Fibroblast of lung (primary cell): Measurements from ENCODE around the gene RABGAP1L. TPM values are rescaled to one million over a fixed set of nuclear protein-coding genes. Genes with fewer than 3 reads are reported as not detected.

ENCODE experiments used
- DNase-seq, 2 donors: peaks; one replicate each; pipeline versions ENCODE4 v3.0.0 to v3.0.0-alpha.2; 2010; ENCODE audit warnings: low read depth in 2 of 2
- H2AFZ ChIP-seq: 2 replicates; pipeline ENCODE4 v1.5.1; 2012; ENCODE audit warnings: low read length, control low read depth, inconsistent platforms
- H3K27ac ChIP-seq: 2 replicates; pipeline ENCODE4 v1.5.1; 2011; ENCODE audit warnings: low read length, control low read depth; ENCODE audit not compliant: insufficient read depth
- H3K27me3 ChIP-seq: 2 replicates; pipeline ENCODE4 v1.5.1; 2011; ENCODE audit warnings: mild to moderate bottlenecking, low read length; ENCODE audit not compliant: control insufficient read depth, insufficient read depth
- H3K36me3 ChIP-seq: 2 replicates; pipeline ENCODE4 v1.5.1; 2011; ENCODE audit warnings: low read length; ENCODE audit not compliant: control insufficient read depth, insufficient read depth
- H3K4me1 ChIP-seq: 2 replicates; pipeline ENCODE4 v1.5.1; 2011; ENCODE audit warnings: low read length; ENCODE audit not compliant: control insufficient read depth, insufficient read depth; ENCODE audit errors: extremely low read depth
- H3K4me2 ChIP-seq: 2 replicates; pipeline ENCODE4 v1.5.1; 2011; ENCODE audit warnings: low read length, control low read depth; ENCODE audit not compliant: insufficient read depth; ENCODE audit errors: extremely low read depth
- H3K4me3 ChIP-seq, 4 experiments: fragments of 200-600 bp in 1 of 4; sonication (generic) in 1 of 4; replicated peaks in 1 of 4; 2 replicates each; pipeline ENCODE4 v1.5.1; 2011 to 2016; ENCODE audit warnings: low read length in 4 of 4, low read depth in 3 of 4, mild to moderate bottlenecking in 3 of 4, control low read depth in 2 of 4, inconsistent platforms in 1 of 4, mixed read lengths in 1 of 4; ENCODE audit not compliant: insufficient read depth in 1 of 4; ENCODE audit errors: control extremely low read depth in 1 of 4
- H3K79me2 ChIP-seq: 2 replicates; pipeline ENCODE4 v1.5.1; 2012; ENCODE audit warnings: mild to moderate bottlenecking, low read length, inconsistent platforms; ENCODE audit not compliant: control insufficient read depth, insufficient read depth
- H3K9ac ChIP-seq: 2 replicates; pipeline ENCODE4 v1.5.1; 2011; ENCODE audit warnings: mild to moderate bottlenecking, low read length, control low read depth; ENCODE audit not compliant: insufficient read depth
- H3K9me3 ChIP-seq: 2 replicates; pipeline ENCODE4 v1.5.1; 2012; ENCODE audit warnings: low read depth, low read length; ENCODE audit not compliant: control insufficient read depth, insufficient read depth
- H4K20me1 ChIP-seq: 2 replicates; pipeline ENCODE4 v1.5.1; 2011; ENCODE audit warnings: low read length; ENCODE audit not compliant: control insufficient read depth, insufficient read depth; ENCODE audit errors: extremely low read depth
- EZH2 ChIP-seq: IDR thresholded peaks from 2 replicates; pipeline ENCODE4 v1.5.1; 2012; ENCODE audit warnings: low read length, control low read depth, mild to moderate bottlenecking; ENCODE audit errors: missing control alignments
- polyA plus RNA-seq, 2 donors: library from polyadenylated mRNA; depleted of rRNA in 1 of 2; stranded (reverse) in 1 of 2; unstranded in 1 of 2; fragments of >200 nt; gene quantifications; 2 replicates each; pipeline ENCODE4 v1.2.1, GENCODE V29; 2011 to 2012; ENCODE audit warnings: missing spikeins in 1 of 2
- total RNA-seq: library from RNA; depleted of rRNA; stranded (reverse); fragments of >200 nt; gene quantifications from 2 replicates; pipeline ENCODE4 v1.2.1, GENCODE V29; 2014
- TF ChIP-seq, protein P1 (sequence below), 2 donors: IDR thresholded peaks in 1 of 2; conservative IDR thresholded peaks in 1 of 2; 1 replicate in 1 of 2; 2 replicates in 1 of 2; pipeline ENCODE4 v1.5.1; 2011 to 2012; ENCODE audit warnings: low read length in 2 of 2, control low read depth in 1 of 2, inconsistent platforms in 1 of 2, low read depth in 1 of 2, mild to moderate bottlenecking in 1 of 2

RABGAP1L gene
- total and polyA plus RNA-seq, 2 donors (not counting 1 experiment from before 2014, with no cell fraction given), result 33.8 to 36.5 TPM

DNA sequence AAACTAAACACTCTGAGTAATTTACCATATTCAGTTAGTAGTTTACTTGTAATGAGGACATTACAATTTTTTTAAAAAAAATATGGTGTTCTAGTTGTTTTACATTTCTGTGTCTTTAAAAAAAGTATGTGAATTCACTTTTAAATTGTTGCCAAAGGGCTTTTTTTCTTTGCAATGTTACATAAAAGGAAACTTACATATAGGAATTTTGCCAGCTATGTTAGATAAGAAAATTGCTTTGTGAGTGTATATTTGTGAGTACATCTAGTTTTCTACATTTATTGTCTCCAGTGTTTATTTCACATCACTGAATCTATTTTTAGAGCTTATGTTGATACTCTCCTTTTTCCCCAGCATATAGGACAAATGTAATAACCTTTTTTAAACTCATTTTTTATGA is 495.2 kb downstream of the RABGAP1L start:
- no peaks in the 10 kb centered on the region for H3K36me3 ChIP-seq
- H3K4me1 ChIP-seq, result no peaks in the 10 kb centered on the region
- H3K79me2 ChIP-seq, result no peaks in the 10 kb centered on the region
- H2AFZ ChIP-seq, result no peak overlapping the region
- TF ChIP-seq EZH2, result no peak
- TF ChIP-seq, protein P1, sequence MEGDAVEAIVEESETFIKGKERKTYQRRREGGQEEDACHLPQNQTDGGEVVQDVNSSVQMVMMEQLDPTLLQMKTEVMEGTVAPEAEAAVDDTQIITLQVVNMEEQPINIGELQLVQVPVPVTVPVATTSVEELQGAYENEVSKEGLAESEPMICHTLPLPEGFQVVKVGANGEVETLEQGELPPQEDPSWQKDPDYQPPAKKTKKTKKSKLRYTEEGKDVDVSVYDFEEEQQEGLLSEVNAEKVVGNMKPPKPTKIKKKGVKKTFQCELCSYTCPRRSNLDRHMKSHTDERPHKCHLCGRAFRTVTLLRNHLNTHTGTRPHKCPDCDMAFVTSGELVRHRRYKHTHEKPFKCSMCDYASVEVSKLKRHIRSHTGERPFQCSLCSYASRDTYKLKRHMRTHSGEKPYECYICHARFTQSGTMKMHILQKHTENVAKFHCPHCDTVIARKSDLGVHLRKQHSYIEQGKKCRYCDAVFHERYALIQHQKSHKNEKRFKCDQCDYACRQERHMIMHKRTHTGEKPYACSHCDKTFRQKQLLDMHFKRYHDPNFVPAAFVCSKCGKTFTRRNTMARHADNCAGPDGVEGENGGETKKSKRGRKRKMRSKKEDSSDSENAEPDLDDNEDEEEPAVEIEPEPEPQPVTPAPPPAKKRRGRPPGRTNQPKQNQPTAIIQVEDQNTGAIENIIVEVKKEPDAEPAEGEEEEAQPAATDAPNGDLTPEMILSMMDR (conservative IDR thresholded peaks at IDR 0.05 in 1 of 2, IDR thresholded peaks at IDR 0.05 in 1 of 2; ENCODE audit: low read depth in 1 of 2, low read length in 2 of 2), result no peak
- H3K9me3 ChIP-seq, result no peaks in the 10 kb centered on the region
- no peaks in the 10 kb centered on the region for H4K20me1 ChIP-seq
- no peak overlapping the region for H3K4me3 ChIP-seq
- no peaks in the 10 kb centered on the region for H3K27me3 ChIP-seq
- DNase-seq, result no peak
- H3K9ac ChIP-seq, result no peak overlapping the region
- H3K27ac ChIP-seq, result no peak overlapping the region
- no peak overlapping the region for H3K4me2 ChIP-seq

DNA sequence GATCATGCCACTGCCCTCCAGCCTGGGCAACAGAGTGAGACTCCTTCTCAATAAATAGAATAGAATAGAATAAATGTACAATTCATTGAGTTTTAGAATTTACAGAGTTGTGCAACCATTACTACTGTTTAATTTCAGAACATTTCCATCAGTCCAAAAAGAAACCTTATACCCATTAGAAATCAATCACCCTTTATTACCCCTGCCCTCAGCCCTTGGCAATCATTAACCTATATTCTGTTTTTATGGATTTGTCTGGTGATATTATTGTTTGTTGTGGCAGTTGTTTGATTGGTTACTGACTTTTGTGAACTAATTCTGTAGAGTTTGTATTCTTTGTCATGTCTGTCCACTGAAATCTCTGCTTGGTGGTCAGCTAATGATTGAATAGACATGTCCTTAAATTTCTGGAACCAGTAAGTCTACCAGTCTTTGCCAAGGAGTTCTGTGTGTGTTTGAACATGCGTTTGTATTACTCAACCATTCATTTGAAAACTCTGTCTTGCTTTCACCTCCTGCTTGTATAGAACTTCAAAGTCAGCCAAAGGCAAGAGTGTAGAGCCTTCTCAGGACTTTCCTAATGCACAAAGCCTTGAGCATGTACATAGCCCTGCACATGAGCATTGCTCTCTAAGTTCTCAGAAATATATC is 497.2 kb downstream of the RABGAP1L start:
- no peak for DNase-seq
- TF ChIP-seq, protein P1 (conservative IDR thresholded peaks at IDR 0.05 in 1 of 2, IDR thresholded peaks at IDR 0.05 in 1 of 2; ENCODE audit: low read depth in 1 of 2, low read length in 2 of 2), result no peak
- TF ChIP-seq EZH2, result no peak

DNA sequence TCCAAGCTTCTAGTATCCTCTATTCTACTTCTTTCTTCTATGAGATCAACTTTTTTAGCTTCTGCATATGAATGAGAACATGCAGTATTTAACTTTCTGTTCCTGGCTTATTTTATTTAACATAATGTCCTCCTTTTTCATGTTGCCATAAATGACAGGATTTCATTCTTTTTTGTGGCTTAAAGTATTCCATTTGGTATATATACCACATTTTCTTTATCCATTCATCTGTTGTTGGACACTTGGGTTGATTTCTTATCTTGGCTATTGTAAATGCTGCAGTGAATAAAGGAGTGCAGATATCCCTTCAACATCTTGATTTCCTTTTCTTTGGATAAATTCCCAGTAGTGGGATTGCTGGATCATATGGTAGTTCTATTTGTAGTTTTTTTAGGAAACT is 498.1 kb downstream of the RABGAP1L start:
- DNase-seq, result no peak
- H3K36me3 ChIP-seq, result no peaks in the 10 kb centered on the region
- H3K27me3 ChIP-seq, result no peaks in the 10 kb centered on the region
- H3K4me3 ChIP-seq, result no peak overlapping the region
- H3K4me1 ChIP-seq, result no peaks in the 10 kb centered on the region
- TF ChIP-seq, protein P1 (conservative IDR thresholded peaks at IDR 0.05 in 1 of 2, IDR thresholded peaks at IDR 0.05 in 1 of 2; ENCODE audit: low read depth in 1 of 2, low read length in 2 of 2), result no peak
- no peak for TF ChIP-seq EZH2
- no peak overlapping the region for H2AFZ ChIP-seq
- H3K9ac ChIP-seq, result no peak overlapping the region
- no peaks in the 10 kb centered on the region for H3K79me2 ChIP-seq
- no peaks in the 10 kb centered on the region for H3K9me3 ChIP-seq
- H3K27ac ChIP-seq, result no peak overlapping the region
- no peaks in the 10 kb centered on the region for H4K20me1 ChIP-seq
- no peak overlapping the region for H3K4me2 ChIP-seq

More for the DNA sequence above, 497.2 kb downstream of the RABGAP1L start:
- Histone ChIP-seq H3K4me3 (no peak overlapping the region), H3K27ac (no peak overlapping the region), H3K79me2 (no peaks in the 10 kb centered on the region), H3K36me3 (no peaks in the 10 kb centered on the region), H3K4me2 (no peak overlapping the region), H2AFZ (no peak overlapping the region), H3K27me3 (no peaks in the 10 kb centered on the region), H3K4me1 (no peaks in the 10 kb centered on the region), H3K9me3 (no peaks in the 10 kb centered on the region), H3K9ac (no peak overlapping the region), H4K20me1 (no peaks in the 10 kb centered on the region)
